Astrocyte (in vitro differentiated cells and primary cell): Measurements from ENCODE around the gene RAB31.

ENCODE experiments used
- EZH2 ChIP-seq: IDR thresholded peaks from 2 replicates; pipeline ENCODE4 v1.6.1; 2012; ENCODE audit warnings: mild to moderate bottlenecking, low read length, inconsistent platforms; ENCODE audit not compliant: insufficient read depth
- TF ChIP-seq, protein P1 (sequence below): IDR thresholded peaks from 2 replicates; pipeline ENCODE4 v1.5.1; 2011; ENCODE audit warnings: low read depth, mild to moderate bottlenecking, inconsistent platforms, low read length, moderate library complexity; ENCODE audit not compliant: insufficient read depth

DNA sequence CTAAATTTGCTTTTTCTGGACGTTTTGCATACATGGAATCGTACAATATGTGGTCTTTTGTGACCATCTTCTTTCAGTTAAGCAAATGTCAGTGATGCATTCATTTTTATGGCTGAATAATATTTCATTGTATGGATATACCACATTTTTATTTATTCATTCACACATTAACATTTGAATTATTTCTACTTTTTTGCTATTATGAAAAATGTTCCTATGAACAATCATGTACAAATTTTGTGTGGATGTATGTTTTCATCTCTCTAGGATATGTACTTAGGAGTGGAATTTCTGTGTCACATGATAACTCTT, 110.3 kb downstream of the RAB31 start:
- TF ChIP-seq, protein P1, sequence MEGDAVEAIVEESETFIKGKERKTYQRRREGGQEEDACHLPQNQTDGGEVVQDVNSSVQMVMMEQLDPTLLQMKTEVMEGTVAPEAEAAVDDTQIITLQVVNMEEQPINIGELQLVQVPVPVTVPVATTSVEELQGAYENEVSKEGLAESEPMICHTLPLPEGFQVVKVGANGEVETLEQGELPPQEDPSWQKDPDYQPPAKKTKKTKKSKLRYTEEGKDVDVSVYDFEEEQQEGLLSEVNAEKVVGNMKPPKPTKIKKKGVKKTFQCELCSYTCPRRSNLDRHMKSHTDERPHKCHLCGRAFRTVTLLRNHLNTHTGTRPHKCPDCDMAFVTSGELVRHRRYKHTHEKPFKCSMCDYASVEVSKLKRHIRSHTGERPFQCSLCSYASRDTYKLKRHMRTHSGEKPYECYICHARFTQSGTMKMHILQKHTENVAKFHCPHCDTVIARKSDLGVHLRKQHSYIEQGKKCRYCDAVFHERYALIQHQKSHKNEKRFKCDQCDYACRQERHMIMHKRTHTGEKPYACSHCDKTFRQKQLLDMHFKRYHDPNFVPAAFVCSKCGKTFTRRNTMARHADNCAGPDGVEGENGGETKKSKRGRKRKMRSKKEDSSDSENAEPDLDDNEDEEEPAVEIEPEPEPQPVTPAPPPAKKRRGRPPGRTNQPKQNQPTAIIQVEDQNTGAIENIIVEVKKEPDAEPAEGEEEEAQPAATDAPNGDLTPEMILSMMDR: no peak
- no peak for TF ChIP-seq EZH2
